ENCODE data around the gene LRCH3. TPM values are rescaled to one million over a fixed set of nuclear protein-coding genes. Genes with fewer than 3 reads are reported as not detected.

LRCH3 gene
- total RNA-seq, 1 experiment from 2014 or later, result 56.4 TPM

- Histone ChIP-seq H4K5ac (ENCODE audit: insufficient read length, low read depth, low read length) (no peak overlapping the region), H3T11ph (ENCODE audit: low read length) (no peak overlapping the region), H4K8ac (replicated peaks; ENCODE audit: insufficient read length, low read depth, low read length) (no peak overlapping the region), H3K18ac (ENCODE audit: insufficient read length, low read depth, low read length) (no peak overlapping the region), H3K4me2 (ENCODE audit: insufficient read depth, insufficient read length, low read length) (no peak overlapping the region), H3K56ac (ENCODE audit: insufficient read length, low read depth, low read length) (no peak overlapping the region), H2BK15ac (ENCODE audit: low read depth, low read length) (no peak overlapping the region), H3K79me2 (ENCODE audit: insufficient read depth, low read length) (peaks cover 32% of the 10 kb centered on the region; the same call in 1 of the 2 replicates), H3K27me3 (ENCODE audit: insufficient read depth, low read length) (no peaks in the 10 kb centered on the region), H3K9ac (ENCODE audit: extremely low read depth, insufficient read length, low read length) (no peak overlapping the region), H2AFZ (ENCODE audit: low read length) (no peak overlapping the region), H3K27ac (ENCODE audit: insufficient read length, low read depth, low read length) (no peak overlapping the region), H2AK5ac (ENCODE audit: insufficient read length, low read length) (no peak overlapping the region), H3K4ac (ENCODE audit: low read depth, low read length) (no peak overlapping the region), H4K20me1 (ENCODE audit: control insufficient read depth, insufficient read depth, insufficient read length) (no peaks in the 10 kb centered on the region), H3K79me1 (ENCODE audit: insufficient read depth, low read depth, low read length, poor library complexity, severe bottlenecking) (peaks cover 20% of the 10 kb centered on the region), H3K23ac (ENCODE audit: insufficient read length, low read depth, low read length) (no peak overlapping the region), H3K14ac (ENCODE audit: insufficient read depth, low read length) (no peak overlapping the region), H2BK20ac (ENCODE audit: low read depth, low read length, poor library complexity, severe bottlenecking) (no peak overlapping the region), H2BK120ac (ENCODE audit: low read depth, low read length, poor library complexity, severe bottlenecking) (no peak overlapping the region), H2BK12ac (ENCODE audit: insufficient read length, low read depth, low read length) (no peak overlapping the region), H3K23me2 (ENCODE audit: insufficient read length, low read depth, low read length, poor library complexity, severe bottlenecking) (peaks cover 5% of the 10 kb centered on the region), H4K91ac (ENCODE audit: insufficient read length, low read depth, low read length) (no peak overlapping the region), H2BK5ac (ENCODE audit: insufficient read length, low read length) (no peak overlapping the region), H3K9me3 (ENCODE audit: control insufficient read depth, low read depth, low read length) (no peaks in the 10 kb centered on the region), H3K4me1 (ENCODE audit: insufficient read depth, low read length) (no peaks in the 10 kb centered on the region)
- Mint-ChIP-seq H3K27ac (no peak overlapping the region), H3K4me1 (peaks cover 10 to 19% of the 10 kb centered on the region in 2 experiments), H3K4me3 (no peak overlapping the region), H3K36me3 (ENCODE audit: insufficient read depth in 1 of 3, low read depth in 3 of 3) (0 out of 7 replicates have a peak, but pooled peaks cover 0 to 1% (median 0%) of the 10 kb centered on the region in 3 experiments), H3K27me3 (ENCODE audit: low read depth) (no peaks in the 10 kb centered on the region; the same call in 1 of the 2 replicates), H3K9me3 (no peaks in the 10 kb centered on the region)
- DNase-seq, result no peak
- WGBS (ENCODE audit: extremely low coverage, insufficient read length, low lambda C conversion rate), result no CpG with 5 or more reads among the region's 4 CpGs
- no peak for TF ChIP-seq CTCF (conservative IDR thresholded peaks at IDR 0.05)
Measured at GRCh38 chr3:197796087-197796486, 5.0 kb downstream of the LRCH3 start.
